Esophagus muscularis mucosa (tissue), 3 donors: ENCODE results near the gene RUNX1.

Experiments used
- POLR2A ChIP-seq: fragments of 450-650 bp; IDR thresholded peaks from one replicate; pipeline ENCODE4 v1.6.1; 2017; ENCODE audit warnings: antibody characterized with exemption, moderate library complexity, mild to moderate bottlenecking, low read depth
- TF ChIP-seq, protein P1 (sequence below), 3 experiments: fragments of 200-600 bp in 2 of 3; fragments of 450-650 bp in 1 of 3; sonication (generic) in 2 of 3; IDR thresholded peaks; one replicate each; pipeline ENCODE4 v1.5.1; 2017 to 2019; ENCODE audit warnings: antibody characterized with exemption in 3 of 3, mild to moderate bottlenecking in 2 of 3, moderate library complexity in 1 of 3

- TF ChIP-seq, protein P1, sequence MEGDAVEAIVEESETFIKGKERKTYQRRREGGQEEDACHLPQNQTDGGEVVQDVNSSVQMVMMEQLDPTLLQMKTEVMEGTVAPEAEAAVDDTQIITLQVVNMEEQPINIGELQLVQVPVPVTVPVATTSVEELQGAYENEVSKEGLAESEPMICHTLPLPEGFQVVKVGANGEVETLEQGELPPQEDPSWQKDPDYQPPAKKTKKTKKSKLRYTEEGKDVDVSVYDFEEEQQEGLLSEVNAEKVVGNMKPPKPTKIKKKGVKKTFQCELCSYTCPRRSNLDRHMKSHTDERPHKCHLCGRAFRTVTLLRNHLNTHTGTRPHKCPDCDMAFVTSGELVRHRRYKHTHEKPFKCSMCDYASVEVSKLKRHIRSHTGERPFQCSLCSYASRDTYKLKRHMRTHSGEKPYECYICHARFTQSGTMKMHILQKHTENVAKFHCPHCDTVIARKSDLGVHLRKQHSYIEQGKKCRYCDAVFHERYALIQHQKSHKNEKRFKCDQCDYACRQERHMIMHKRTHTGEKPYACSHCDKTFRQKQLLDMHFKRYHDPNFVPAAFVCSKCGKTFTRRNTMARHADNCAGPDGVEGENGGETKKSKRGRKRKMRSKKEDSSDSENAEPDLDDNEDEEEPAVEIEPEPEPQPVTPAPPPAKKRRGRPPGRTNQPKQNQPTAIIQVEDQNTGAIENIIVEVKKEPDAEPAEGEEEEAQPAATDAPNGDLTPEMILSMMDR (IDR thresholded peaks at IDR 0.05): no peak
- no peak for TF ChIP-seq POLR2A
Observed at GRCh38 chr21:34923626-34924025, 125.5 kb downstream of the RUNX1 start.
